GM23248 (cell line): ENCODE data around the gene ARRDC1. TPM values are rescaled to one million over a fixed set of nuclear protein-coding genes. Genes with fewer than 3 reads are reported as not detected.

ENCODE experiments used
- DNase-seq: peaks from one replicate; pipeline ENCODE4 v3.0.0-alpha.2; 2015
- H2AFZ ChIP-seq: fragments of 200-600 bp; sonication (generic); 2 replicates; pipeline ENCODE4 v1.6.1; 2016; ENCODE audit warnings: antibody characterized with exemption
- H3F3A ChIP-seq: fragments of 200-600 bp; sonication (generic); 2 replicates; pipeline ENCODE4 v1.6.1; 2016; ENCODE audit warnings: mild to moderate bottlenecking, antibody characterized with exemption, mixed run types; ENCODE audit not compliant: insufficient read depth
- H3K27ac ChIP-seq: fragments of 200-600 bp; sonication (generic); 2 replicates; pipeline ENCODE4 v1.5.1; 2016; ENCODE audit warnings: mild to moderate bottlenecking
- H3K27me3 ChIP-seq: fragments of 200-600 bp; sonication (generic); replicated peaks from 2 replicates; pipeline ENCODE4 v1.6.1; 2016; ENCODE audit warnings: mild to moderate bottlenecking; ENCODE audit not compliant: insufficient read depth
- H3K36me3 ChIP-seq: fragments of 200-600 bp; sonication (generic); 2 replicates; pipeline ENCODE4 v1.6.1; 2016; ENCODE audit warnings: low read depth, mild to moderate bottlenecking
- H3K4me1 ChIP-seq: fragments of 200-600 bp; sonication (generic); 2 replicates; pipeline ENCODE4 v1.6.1; 2016; ENCODE audit warnings: mild to moderate bottlenecking; ENCODE audit not compliant: insufficient read depth
- H3K4me2 ChIP-seq: fragments of 200-600 bp; sonication (generic); one replicate; pipeline ENCODE4 v1.6.1; 2016; ENCODE audit warnings: mild to moderate bottlenecking; ENCODE audit not compliant: unreplicated experiment
- H3K4me3 ChIP-seq: fragments of 200-600 bp; sonication (generic); 2 replicates; pipeline ENCODE4 v1.5.1; 2016; ENCODE audit warnings: mild to moderate bottlenecking
- H3K79me2 ChIP-seq: fragments of 200-600 bp; sonication (generic); 2 replicates; pipeline ENCODE4 v1.6.1; 2016; ENCODE audit warnings: mild to moderate bottlenecking; ENCODE audit not compliant: insufficient read depth
- H3K9ac ChIP-seq: fragments of 200-600 bp; sonication (generic); 2 replicates; pipeline ENCODE4 v1.6.1; 2016; ENCODE audit warnings: mild to moderate bottlenecking
- H3K9me2 ChIP-seq: fragments of 200-600 bp; sonication (generic); 2 replicates; pipeline ENCODE4 v1.6.1; 2016; ENCODE audit warnings: mixed run types, mild to moderate bottlenecking, moderate library complexity; ENCODE audit not compliant: insufficient read depth
- H3K9me3 ChIP-seq: fragments of 200-600 bp; sonication (generic); one replicate; pipeline ENCODE4 v1.6.1; 2017; ENCODE audit warnings: low read depth
- H4K20me1 ChIP-seq: fragments of 200-600 bp; sonication (generic); 2 replicates; pipeline ENCODE4 v1.6.0; 2016; ENCODE audit not compliant: insufficient read depth
- EZH2 ChIP-seq: fragments of 200-600 bp; sonication (generic); IDR thresholded peaks from 2 replicates; pipeline ENCODE4 v1.6.1; 2018; ENCODE audit warnings: antibody characterized with exemption, mild to moderate bottlenecking; ENCODE audit not compliant: insufficient read depth, poor library complexity, severe bottlenecking
- EZH2phosphoT487 ChIP-seq: fragments of 200-600 bp; sonication (generic); IDR thresholded peaks from 2 replicates; pipeline ENCODE4 v1.6.1; 2018; ENCODE audit warnings: antibody characterized with exemption, moderate library complexity, mild to moderate bottlenecking, low read depth; ENCODE audit not compliant: insufficient read depth
- WGBS, 2 experiments: methylation state at CpG; one replicate each; pipeline ENCODE4 v1.1.6; 2015 to 2017; ENCODE audit warnings: low lambda C conversion rate in 2 of 2, low coverage in 1 of 2; ENCODE audit errors: missing lambda C conversion rate in 2 of 2; 5-methylcytosine and 5-hydroxymethylcytosine counted together
- in situ Hi-C: fragments of 300-500 bp; cut with MboI; formaldehyde crosslinking; loops from 2 replicates; pipeline ENCODE4 v1.15.0; 2020
- polyA plus RNA-seq: library from polyadenylated mRNA; unstranded; fragments of >200 nt; fragmentation: Nextera tagmentation; extraction: Ambion mirVana; gene quantifications from 2 replicates; pipeline ENCODE4 v1.2.1, GENCODE V29; 2016
- total RNA-seq: library from RNA; depleted of rRNA; stranded (reverse); fragments of >200 nt; shearing (Covaris generic); gene quantifications from 2 replicates; pipeline ENCODE4 v1.2.3, GENCODE V29; 2014

Gene ARRDC1
- total and polyA plus RNA-seq, 2 experiments from 2014 or later, result 21.0 to 26.9 TPM

DNA sequence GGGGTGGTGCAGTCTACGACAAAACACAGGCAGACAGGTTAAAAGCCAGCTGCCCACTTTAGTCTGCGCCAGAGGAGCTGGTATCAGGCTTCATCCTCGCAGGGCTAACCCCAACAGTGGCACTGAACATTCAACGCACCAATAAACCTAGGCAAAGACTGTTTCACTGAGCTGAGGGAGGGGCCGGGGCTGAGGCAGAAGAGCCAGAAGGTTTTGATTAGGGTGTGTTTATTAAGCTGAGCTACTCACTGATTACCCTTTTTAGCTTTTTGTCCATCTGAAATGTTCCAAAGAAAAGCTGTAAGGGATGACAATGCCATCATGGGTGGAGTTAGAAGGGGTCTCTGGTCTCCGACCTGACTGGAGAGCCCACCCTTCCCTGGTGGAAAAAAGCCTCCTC, 16.6 kb upstream of the ARRDC1 start:
- Histone ChIP-seq H3K27ac (no peak overlapping the region), H3K9ac (peak overlapping the region; percentile 78), H4K20me1 (no peaks in the 10 kb centered on the region), H3K79me2 (peaks cover 57% of the 10 kb centered on the region), H3K4me2 (peak overlapping the region; percentile 84), H3K4me3 (peak overlapping the region; percentile 75), H3K27me3 (no peaks in the 10 kb centered on the region), H3K4me1 (peaks cover 7% of the 10 kb centered on the region; the same call in 1 of the 2 replicates), H3K9me3 (no peaks in the 10 kb centered on the region), H3F3A (no peaks in the 10 kb centered on the region), H3K36me3 (peaks cover 17% of the 10 kb centered on the region; the same call in 1 of the 2 replicates), H2AFZ (no peak overlapping the region), H3K9me2 (no peaks in the 10 kb centered on the region)
- in situ Hi-C loops, result no loop called here
- no peak for TF ChIP-seq EZH2phosphoT487
- no peak for TF ChIP-seq EZH2
- DNase-seq, result peak; percentile 47
- WGBS, 2 experiments, result 31 to 42% methylated on average over 6 of the region's 6 CpGs

GRCh38 chr9:137589441-137590122, 15.9 kb upstream of the ARRDC1 start:
- TF ChIP-seq EZH2, result no peak
- TF ChIP-seq EZH2phosphoT487, result no peak
- H3K9ac ChIP-seq, result peak overlapping the region; percentile 78
- no peak overlapping the region for H3K27ac ChIP-seq
- H3K27me3 ChIP-seq, result no peaks in the 10 kb centered on the region
- H3K36me3 ChIP-seq, result peaks cover 17% of the 10 kb centered on the region; the same call in 1 of the 2 replicates
- no peaks in the 10 kb centered on the region for H3K9me2 ChIP-seq
- 1 to 2% methylated on average over 38 to 49 of the region's 58 CpGs for WGBS, 2 experiments
- in situ Hi-C loops, result no loop called here
- H4K20me1 ChIP-seq, result no peaks in the 10 kb centered on the region
- peaks cover 50% of the 10 kb centered on the region for H3K79me2 ChIP-seq
- peak; percentile 66 for DNase-seq
- peak overlapping the region; percentile 84 for H3K4me2 ChIP-seq
- H3F3A ChIP-seq, result no peaks in the 10 kb centered on the region
- H2AFZ ChIP-seq, result no peak overlapping the region
- peaks cover 7% of the 10 kb centered on the region; the same call in 1 of the 2 replicates for H3K4me1 ChIP-seq
- peak overlapping the region; percentile 75 for H3K4me3 ChIP-seq
- H3K9me3 ChIP-seq, result no peaks in the 10 kb centered on the region

- H3K4me2 ChIP-seq, result no peak overlapping the region
- H3F3A ChIP-seq, result no peaks in the 10 kb centered on the region
Observed at GRCh38 chr9:137590123-137590468, 15.4 kb upstream of the ARRDC1 start.

DNA sequence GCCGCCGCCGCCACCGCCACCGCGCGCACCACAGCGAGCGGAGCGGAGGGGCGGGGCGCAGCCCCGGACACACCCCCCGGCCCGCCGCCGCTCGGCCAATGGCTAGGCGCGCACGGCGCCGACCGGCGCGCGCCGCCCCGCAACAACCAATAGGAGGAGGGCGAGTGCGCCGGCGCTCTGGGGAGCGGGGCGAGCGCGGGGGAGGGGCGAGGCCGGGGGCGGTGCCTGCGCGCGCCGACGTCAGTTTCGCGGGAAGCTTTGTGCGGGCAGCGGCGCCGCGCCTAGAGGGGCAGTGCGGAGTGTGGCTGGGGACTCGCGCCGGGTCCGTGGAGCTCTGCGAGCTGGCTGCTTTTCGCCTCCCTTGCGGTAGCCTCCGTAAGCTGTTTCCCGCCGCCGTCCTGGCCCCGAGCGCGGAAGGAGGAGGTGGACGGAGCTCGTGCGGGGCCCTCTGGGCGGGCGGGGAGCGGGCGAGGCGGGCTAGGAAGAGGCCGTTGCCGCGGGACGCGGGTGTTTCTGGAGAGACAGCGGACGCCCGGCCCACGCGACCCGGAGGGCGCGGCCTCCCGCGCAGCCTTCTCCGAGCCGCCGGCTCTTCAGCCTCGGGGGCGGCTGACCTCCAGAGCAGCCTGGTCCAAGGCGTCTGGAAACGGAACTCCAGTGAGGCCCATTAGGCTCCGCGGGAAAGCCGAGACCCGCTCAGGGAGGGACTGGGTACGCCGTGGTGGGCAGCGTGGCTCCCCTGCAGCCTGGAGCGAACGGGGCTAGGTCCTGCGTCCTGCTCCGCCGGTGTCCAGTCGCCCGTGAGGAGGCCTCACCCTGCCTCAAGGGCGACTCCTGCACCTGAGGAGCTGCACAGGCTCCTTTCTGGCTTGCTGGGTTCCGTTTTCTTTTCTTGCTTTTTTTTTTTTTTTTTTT, 14.8 kb upstream of the ARRDC1 start, which contains the start of gene ZMYND19:
Gene ZMYND19, minus strand, starts transcription at position 44 of the 915 bp plus-strand sequence. CDS start 249 bp downstream, outside the sequence.
- TF ChIP-seq EZH2 (no peak), EZH2phosphoT487 (no peak)
- Histone ChIP-seq H3K4me1 (peaks cover 7% of the 10 kb centered on the region; the same call in 1 of the 2 replicates), H3K4me3 (peak within 1 kb of the TSS; percentile 78), H3K36me3 (peaks cover 17% of the 10 kb centered on the region; the same call in 1 of the 2 replicates), H3K27me3 (no peaks in the 10 kb centered on the region), H3F3A (no peaks in the 10 kb centered on the region), H3K9ac (peak within 1 kb of the TSS; percentile 78), H3K9me3 (no peaks in the 10 kb centered on the region), H3K79me2 (peaks cover 40% of the 10 kb centered on the region), H3K9me2 (no peaks in the 10 kb centered on the region), H3K27ac (peak within 1 kb of the TSS; percentile 31), H4K20me1 (no peaks in the 10 kb centered on the region), H2AFZ (peak within 1 kb of the TSS; percentile 84), H3K4me2 (peak within 1 kb of the TSS; percentile 84)
- DNase-seq, result peak; percentile 97
- WGBS, 2 experiments, result 1 to 6% methylated on average over 22 to 89 of the region's 113 CpGs
- in situ Hi-C loops, result no loop called here

More at GRCh38 chr9:137590123-137590468, 15.4 kb upstream of the ARRDC1 start:
- H3K9ac ChIP-seq, result peak overlapping the region; percentile 78
- H4K20me1 ChIP-seq, result no peaks in the 10 kb centered on the region
- no peaks in the 10 kb centered on the region for H3K9me3 ChIP-seq
- TF ChIP-seq EZH2, result no peak
- no peak for TF ChIP-seq EZH2phosphoT487
- peaks cover 17% of the 10 kb centered on the region; the same call in 1 of the 2 replicates for H3K36me3 ChIP-seq
- H3K27ac ChIP-seq, result no peak overlapping the region; the same call in 1 of the 2 replicates
- H3K4me1 ChIP-seq, result peaks cover 7% of the 10 kb centered on the region; the same call in 1 of the 2 replicates
- DNase-seq, result no peak
- no peaks in the 10 kb centered on the region for H3K9me2 ChIP-seq
- in situ Hi-C loops, result no loop called here
- H3K79me2 ChIP-seq, result peaks cover 45% of the 10 kb centered on the region
- no peak overlapping the region for H2AFZ ChIP-seq
- no peaks in the 10 kb centered on the region for H3K27me3 ChIP-seq
- peak overlapping the region; percentile 75 for H3K4me3 ChIP-seq
- WGBS, 2 experiments, result 0 to 1% methylated on average over 12 to 47 of the region's 61 CpGs
